ENCODE data around the gene NEK10. TPM values are rescaled to one million over a fixed set of nuclear protein-coding genes. Genes with fewer than 3 reads are reported as not detected.
"Not testable (repeated sequence)": the region's sequence is repeated elsewhere in the genome, so short reads cannot be mapped to it uniquely, and the experiment has no call there.

NEK10 gene
- total RNA-seq: 9.4 TPM

DNA sequence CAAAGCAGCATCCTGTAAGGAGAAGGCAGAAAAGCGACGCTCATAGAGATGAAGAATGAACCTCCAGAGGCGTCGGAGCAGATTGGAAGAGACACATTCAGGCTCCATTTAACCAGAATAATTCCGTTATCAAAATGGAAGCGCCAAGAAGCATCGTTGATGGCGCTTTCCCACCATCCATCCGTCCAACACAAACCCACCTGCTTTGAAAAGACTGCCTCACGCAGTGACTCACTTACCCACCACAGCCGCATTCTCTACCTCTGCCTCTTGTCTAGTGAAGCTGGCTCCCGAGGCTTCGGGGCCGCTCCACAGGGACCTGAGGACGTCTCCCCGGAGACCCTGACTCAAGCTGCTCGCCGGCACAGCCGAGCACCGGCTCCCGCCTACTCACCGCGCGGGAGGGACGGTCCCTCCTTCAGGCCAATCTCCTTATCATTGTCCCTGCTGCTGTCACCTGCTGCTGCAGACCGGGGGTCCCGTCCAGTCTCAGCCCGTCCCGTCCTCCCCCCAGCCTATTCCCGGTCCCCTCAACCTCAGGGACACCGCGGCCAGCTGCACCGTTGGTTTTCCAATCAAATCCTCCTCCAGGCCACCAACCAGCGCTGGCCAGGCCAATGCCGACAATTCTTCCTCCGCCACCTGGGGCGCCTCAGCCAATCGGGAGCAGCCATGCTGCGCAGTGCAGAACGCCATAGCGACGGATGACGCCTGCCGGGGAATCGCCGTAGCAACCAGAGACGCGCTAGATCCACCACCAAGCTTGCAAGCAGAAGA, at the start of gene NEK10:
NEK10 (minus strand) TSS at position 553 of the 777 bp plus-strand sequence. CDS start 16,501 bp downstream, outside the sequence.
- DNase-seq (ENCODE audit: low spot score): peak; percentile 94

DNA sequence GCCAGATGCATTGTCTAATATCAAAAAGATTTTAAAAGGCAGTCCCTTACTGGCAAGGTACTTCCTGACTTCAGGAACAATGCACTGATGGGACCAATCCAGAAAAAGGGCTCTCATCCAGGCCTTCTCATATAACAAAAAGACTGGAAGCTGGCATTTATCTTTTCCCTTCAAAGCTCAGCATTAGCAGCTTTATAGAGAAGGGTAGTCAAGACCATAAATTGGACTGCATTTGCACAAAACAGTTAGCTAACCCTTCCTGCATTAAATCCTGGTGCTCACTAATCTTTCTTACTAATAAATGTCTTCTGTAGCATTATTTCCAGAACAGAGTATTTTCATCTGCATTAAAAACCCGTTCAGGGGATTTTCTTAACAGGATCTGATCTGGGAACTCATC, 46.0 kb upstream of the NEK10 start:
- no peak for DNase-seq (ENCODE audit: low spot score)

DNA sequence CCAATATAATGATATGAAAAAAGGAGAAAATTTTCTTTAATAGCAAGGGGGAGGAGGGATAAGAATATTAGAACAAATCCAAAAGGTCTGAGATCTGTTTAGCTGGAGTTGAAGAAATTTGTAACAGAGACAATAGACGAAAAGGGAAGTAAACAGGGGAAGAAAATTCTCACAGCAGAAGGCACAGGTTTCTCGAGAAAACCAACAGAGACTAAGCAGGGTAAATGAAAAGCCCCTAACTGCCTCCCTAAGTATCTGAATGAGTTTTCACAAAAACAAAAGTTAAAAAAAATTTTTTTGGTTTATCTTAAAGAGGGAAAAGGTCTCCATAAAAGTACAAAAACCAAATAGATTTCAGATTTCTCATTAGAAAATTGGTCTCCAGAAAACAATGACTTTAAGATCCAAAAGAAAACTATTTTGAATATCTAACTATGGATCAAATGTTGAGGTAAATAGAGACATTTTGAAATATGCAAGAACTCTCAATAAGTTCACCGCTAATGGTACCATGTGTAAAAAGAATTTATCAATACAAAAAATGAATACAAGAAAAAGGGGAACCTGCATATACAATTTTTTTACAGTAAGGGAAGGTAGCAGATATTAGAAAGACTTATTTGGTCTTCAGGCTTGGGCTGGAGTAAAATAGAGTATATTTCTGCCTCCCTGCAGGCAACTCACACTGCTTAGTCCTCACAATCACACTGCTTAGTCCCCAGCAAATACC, 23.9 kb upstream of the NEK10 start:
- DNase-seq (ENCODE audit: low spot score): no peak

GRCh38 chr3:27392414-27392813, 23.2 kb upstream of the NEK10 start:
- DNase-seq (ENCODE audit: low spot score): not testable (repeated sequence)

DNA sequence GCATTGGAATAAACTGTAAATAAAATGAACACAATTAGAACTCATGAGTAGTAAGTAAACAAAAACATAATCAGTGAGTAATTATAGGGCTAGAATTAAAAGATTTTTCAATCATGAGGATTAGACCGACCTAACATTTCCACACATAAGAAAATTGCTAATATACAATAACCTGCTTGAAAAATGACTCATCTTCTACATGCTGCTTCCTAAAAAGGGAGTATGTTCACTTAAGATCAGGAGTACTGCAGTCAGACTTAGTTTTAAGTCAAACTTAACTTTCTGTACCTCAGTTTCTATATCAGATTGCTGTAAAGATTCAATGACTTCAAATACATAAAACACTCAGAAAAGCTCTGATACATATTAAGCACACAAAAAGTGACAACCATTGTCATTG, 22.6 kb upstream of the NEK10 start:
- no peak for DNase-seq (ENCODE audit: low spot score)

DNA sequence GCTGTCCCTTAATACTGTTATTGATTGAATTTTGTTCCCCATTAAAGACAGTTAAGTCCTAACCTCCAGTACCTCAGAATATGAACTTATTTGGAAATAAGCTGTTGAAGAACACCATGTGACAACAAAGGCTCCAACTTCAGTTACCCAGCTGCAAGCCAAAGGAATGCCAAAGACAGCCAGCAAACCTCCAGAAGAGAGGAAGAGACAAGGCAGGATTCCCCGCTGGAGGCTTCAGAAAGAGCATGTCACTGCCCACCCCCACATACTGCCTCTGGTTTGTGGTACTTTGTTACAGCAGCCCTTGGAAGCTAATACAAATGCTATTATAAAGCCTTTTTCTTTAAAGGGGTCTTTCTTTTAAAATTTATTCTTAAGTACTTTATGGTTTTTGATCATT, 18.4 kb upstream of the NEK10 start:
- DNase-seq (ENCODE audit: low spot score): no peak

GRCh38 chr3:27385504-27385903, 16.3 kb upstream of the NEK10 start:
- no peak for DNase-seq (ENCODE audit: low spot score)

DNA sequence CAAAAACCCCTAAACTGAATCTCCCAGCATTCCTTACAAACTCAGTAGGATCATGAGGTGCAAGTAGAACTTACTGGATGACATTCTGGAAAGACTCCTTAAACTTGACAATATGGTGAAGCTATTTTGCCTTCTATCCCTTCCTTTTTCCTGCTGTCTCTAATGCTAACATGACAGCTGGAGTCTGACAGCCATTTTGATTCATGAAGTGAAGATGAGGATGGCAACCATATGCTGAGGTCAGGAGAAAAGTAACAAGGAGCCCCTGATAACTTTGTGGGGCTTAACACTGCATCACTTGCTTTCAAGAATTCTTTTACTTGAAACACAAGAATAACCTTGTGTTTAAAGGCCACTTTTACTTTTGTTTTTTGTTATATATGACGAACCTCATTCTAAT, 15.0 kb upstream of the NEK10 start:
- no peak for DNase-seq (ENCODE audit: low spot score)

DNA sequence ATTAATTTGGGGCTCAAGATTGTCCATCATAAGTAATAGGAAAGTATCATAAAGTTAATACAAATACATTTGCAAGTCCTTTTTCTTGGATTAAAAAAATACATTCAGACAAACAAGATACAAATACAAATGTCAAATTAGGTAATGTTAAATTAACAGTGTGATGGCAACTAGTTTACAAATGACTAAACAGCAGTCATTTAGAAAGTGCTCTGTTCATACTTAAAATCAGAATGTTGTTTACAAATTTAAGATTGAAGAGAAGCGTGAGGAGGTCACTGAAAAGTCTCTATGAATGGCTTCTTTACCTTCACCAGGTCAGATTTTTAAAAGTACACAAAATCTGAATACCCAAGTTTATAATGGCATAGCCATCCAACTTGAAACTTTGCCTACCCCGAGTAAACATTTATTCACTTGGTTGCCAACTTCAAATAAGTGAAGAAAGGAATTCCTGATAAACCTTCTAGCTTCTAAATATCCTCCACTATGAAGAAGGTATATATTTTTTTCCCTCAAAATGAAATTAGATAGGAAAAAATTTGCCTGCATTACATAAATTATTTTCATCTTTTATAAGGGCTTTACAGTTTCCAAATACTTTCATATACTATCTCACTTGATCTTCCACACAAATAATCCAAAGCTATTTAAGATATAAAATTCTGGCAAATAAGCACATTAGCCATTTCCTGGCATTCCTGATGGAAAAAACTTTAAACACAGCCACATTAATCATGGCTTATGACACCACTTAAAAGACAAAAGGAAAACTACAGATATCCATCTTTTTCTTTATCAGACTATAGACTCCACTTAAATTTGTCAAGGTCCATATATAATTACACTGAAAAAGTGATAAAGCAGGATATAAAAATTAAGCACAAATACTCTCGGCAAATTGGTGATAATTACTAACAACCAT, 11.5 kb upstream of the NEK10 start:
- DNase-seq (ENCODE audit: low spot score): no peak

DNA sequence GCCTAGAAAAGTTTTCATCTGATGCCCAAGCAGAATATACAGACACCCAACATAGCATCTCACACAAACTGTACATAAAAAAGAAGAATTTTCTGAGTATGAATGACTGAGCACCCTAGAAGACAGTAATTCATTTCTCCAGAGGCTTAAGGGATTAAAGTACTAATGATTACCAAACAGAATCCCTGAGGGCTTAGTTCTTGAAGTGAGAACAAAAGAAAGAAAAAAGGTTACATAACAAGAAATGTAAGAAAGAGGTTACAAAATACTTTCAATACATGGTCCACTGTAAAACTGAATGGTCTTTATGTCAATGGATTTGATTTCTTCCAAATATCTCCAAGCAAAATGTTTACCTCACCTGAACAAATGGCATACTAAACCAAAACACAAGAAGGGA, 9.1 kb upstream of the NEK10 start:
- DNase-seq (ENCODE audit: low spot score): no peak

- DNase-seq (ENCODE audit: low spot score): no peak
Measured at GRCh38 chr3:27376109-27376772, 7.1 kb upstream of the NEK10 start.

DNA sequence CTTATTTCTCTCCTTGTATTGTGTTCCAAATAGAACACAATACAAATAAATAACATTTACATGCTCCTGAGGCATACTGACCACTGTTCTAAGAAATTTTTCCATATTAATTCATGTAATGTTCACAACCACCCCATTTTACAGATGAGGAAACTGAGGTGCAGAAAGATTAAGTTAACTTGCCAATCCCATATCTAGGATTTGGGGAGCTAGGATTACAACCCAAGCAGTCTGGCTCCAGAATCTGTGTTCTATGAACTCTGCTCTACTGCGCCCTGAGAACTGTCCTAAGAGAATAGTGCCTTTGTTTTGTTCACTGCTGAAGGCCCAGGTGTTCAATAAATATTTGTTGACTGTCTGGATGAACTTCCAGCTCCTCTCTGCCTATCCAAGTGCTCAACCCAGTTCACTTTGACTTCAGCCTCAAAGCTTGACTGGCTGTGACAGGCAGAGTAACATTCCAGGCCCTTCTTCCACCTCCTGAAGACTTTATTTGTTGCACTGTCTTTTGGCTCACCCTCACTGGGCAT, 3.1 kb downstream of the NEK10 start:
- no peak for DNase-seq (ENCODE audit: low spot score)

DNA sequence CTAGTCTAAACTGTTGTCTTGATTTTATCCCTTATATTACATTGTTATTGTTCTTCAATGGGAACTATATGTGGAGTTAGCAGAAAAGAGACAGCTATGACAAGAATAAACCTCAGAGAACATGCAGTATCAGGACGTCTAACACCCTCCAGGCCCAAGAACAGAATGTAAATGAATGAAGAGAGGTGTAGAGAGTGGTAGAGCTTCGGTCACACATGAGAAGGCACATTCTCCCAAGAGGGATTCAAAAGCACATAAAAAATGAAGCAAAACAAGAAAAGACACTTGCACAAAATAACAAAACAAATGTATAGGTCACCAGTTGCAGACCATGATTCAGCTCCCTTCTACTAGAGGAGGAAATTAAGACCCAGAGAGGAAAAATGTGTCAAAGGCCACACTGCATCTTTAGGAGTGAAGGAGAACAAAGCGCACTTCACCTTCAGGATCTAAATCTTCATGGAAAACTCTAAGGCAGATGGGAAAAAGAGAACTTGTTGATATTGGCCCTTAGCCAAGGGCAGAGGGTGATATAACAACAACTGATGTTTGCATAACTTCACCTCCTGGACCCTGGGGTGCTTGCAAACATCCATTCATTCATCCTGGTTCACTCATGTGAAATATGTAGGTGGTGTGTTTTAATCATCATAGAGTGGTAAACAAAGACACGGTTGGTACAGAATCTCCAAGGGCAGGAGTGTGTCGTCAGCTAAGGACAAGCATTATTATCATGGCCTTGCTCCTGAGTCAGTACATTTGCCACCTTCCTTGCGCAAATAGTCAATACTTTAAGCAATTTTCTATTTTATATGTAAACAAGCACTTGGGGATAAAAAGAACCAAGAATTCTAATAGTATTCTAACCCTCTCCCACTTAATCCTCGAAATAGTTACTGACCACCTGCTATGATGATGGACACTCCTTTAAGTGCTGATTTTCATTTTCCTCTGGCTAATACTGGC, 8.8 kb downstream of the NEK10 start:
- no peak for DNase-seq (ENCODE audit: low spot score)

- no peak for DNase-seq (ENCODE audit: low spot score)
Measured at GRCh38 chr3:27358372-27358771, 10.8 kb downstream of the NEK10 start.

DNA sequence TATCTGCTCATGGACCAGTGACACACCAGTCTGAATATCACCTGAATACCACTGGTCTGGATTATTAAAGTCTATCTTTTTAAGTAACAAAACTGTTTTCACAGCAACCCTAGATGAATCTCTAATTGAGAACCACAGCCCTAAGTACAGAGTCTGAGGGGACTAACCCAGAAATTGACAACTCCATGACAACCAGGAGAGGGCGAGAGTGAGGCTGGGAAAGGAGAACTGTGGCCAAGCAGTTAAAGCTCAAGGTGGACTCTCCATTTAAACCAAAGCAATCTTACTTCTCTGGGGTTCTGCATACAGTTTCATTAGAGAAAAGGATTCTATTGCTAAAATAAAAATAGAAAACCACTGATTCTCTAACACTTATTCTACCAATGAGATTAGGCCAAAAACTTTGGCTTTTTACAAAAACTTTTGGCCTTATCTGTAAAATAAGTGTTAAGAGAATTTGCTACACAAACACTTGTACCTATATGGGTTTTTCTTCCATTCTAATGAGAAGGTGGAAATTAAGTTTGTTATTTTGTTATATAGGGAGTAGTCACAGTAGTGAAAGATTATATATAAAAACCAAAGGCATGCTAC, 11.4 kb downstream of the NEK10 start:
- DNase-seq (ENCODE audit: low spot score): peak; percentile 65

DNA sequence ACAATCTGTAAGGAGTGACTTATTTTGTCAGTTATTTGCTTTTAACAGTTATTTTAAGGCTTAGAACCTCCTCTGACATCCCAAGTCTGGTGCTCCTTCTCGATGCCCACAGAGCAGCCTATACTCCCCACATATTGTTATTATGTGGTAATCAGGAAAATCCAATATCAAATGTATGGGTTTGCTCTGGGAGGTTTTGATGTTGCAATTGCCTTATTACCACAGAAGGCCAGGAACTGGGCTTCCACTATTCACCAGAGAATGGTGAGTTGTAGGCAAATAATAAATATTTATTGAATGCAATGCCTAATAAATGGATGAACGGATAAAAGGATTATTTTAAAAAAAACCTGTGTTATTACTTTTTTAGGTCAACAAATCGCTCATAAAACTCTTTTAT, 12.2 kb downstream of the NEK10 start:
- no peak for DNase-seq (ENCODE audit: low spot score)

DNA sequence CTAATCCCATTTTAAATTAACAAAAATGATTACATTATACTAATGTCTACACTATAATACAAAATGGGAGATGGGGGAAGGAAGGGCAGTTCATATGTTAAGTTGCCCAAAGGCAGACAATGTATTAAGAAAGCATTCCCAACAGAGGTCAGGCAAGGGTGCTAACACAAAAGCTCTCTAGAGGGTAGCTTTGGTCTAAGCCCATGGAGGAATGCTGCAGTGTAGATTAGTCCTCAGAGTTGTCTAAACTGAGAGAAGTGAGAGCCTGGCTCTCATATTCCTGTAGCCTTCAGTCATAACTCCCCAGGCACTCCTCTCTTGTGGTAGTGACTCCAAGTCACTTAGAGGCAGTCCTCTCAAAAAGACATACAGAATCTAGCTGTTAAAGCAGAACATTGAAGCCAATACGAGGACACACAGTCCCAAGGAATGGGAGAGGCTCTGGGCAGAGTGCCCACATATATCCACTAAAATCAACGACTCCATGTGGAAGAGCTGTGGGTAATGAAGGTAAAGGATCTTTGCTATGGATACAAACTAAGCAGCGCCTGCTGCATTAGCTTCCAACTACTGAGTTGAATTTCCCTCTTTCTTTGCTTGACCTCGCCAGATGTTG, 14.5 kb downstream of the NEK10 start:
- no peak for DNase-seq (ENCODE audit: low spot score)

DNA sequence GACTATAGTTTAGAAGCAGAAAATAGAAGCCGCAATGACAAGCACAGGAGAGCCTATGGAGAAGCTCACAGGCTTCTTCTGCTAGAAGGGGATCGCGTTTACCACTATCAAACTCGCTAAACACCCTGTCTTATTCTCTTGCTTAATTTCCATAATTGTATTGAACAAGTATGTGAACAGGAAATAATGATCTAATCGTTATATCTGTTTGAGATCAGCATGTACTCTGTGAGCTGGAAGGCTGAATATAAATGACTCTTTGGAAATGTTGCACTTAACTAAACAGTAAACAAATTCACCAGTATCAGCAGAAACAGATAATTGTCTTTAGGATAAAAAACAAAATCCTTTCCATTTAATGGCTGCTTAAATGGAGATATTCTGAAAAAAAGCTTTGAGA, 15.0 kb downstream of the NEK10 start:
- no peak for DNase-seq (ENCODE audit: low spot score)

DNA sequence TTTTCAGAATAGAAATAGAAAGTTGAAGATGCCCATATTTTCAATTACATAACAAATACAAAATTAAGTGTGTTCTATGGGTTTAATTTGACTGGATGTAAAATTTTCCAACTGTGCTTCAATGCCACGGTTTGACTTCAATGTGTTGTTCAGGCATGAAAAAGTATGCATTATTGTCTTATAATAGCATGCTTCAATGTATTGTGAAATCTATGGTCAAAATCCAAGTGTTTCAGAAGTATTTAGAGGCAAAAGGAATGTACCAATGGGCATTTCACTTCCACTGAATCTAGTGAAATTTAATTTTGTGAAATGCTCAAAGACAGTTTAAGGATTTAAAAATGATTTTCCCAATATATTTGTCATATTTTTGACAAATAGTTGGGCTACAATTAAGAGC, 16.0 kb downstream of the NEK10 start:
- no peak for DNase-seq (ENCODE audit: low spot score)
